ENCODE measurements around the gene PCNX1.

PCNX1 gene

GRCh38 chr14:70888681-70889175 is 18.5 kb upstream of the PCNX1 start:
- H3K4me3 ChIP-seq (ENCODE audit: low read depth in 1 of 5, low read length in 5 of 5) = no peak overlapping the region
- H3K4me1 ChIP-seq (ENCODE audit: control insufficient read depth in 5 of 5, insufficient read depth in 5 of 5, low read length in 5 of 5) = peaks cover 0 to 19% (median 11%) of the 10 kb centered on the region in 5 donors
- no peaks in the 10 kb centered on the region for H3K36me3 ChIP-seq (ENCODE audit: control insufficient read depth in 5 of 5, insufficient read depth in 5 of 5, low read length in 5 of 5)
- no peaks in the 10 kb centered on the region for H3K27me3 ChIP-seq (ENCODE audit: control insufficient read depth in 5 of 5, insufficient read depth in 4 of 5, low read length in 5 of 5)
- no peaks in the 10 kb centered on the region for H3K9me3 ChIP-seq (ENCODE audit: control insufficient read depth in 5 of 5, low read length in 5 of 5)
- H3K9ac ChIP-seq (ENCODE audit: low read length in 5 of 5) = no peak overlapping the region
- no peak overlapping the region for H3K27ac ChIP-seq (ENCODE audit: low read depth, low read length)

- H3K4me1 ChIP-seq (ENCODE audit: control insufficient read depth in 5 of 5, insufficient read depth in 5 of 5, low read length in 5 of 5) = peaks cover 0 to 19% (median 11%) of the 10 kb centered on the region in 5 donors
- no peak overlapping the region for H3K4me3 ChIP-seq (ENCODE audit: low read depth in 1 of 5, low read length in 5 of 5)
- no peaks in the 10 kb centered on the region for H3K27me3 ChIP-seq (ENCODE audit: control insufficient read depth in 5 of 5, insufficient read depth in 4 of 5, low read length in 5 of 5)
- H3K27ac ChIP-seq (ENCODE audit: low read depth, low read length) = no peak overlapping the region
- H3K9ac ChIP-seq (ENCODE audit: low read length in 5 of 5) = no peak overlapping the region
- no peaks in the 10 kb centered on the region for H3K9me3 ChIP-seq (ENCODE audit: control insufficient read depth in 5 of 5, low read length in 5 of 5)
- H3K36me3 ChIP-seq (ENCODE audit: control insufficient read depth in 5 of 5, insufficient read depth in 5 of 5, low read length in 5 of 5) = no peaks in the 10 kb centered on the region
Observed at GRCh38 chr14:70889555-70889954, 17.7 kb upstream of the PCNX1 start.

GRCh38 chr14:70890826-70891659 is 16.2 kb upstream of the PCNX1 start:
- Histone ChIP-seq H3K4me1 (ENCODE audit: control insufficient read depth in 5 of 5, insufficient read depth in 5 of 5, low read length in 5 of 5) (peaks cover 0 to 19% (median 11%) of the 10 kb centered on the region in 5 donors), H3K9ac (ENCODE audit: low read length in 5 of 5) (no peak overlapping the region), H3K27ac (ENCODE audit: low read depth, low read length) (no peak overlapping the region), H3K4me3 (ENCODE audit: low read depth in 1 of 5, low read length in 5 of 5) (no peak overlapping the region), H3K27me3 (ENCODE audit: control insufficient read depth in 5 of 5, insufficient read depth in 4 of 5, low read length in 5 of 5) (no peaks in the 10 kb centered on the region), H3K36me3 (ENCODE audit: control insufficient read depth in 5 of 5, insufficient read depth in 5 of 5, low read length in 5 of 5) (no peaks in the 10 kb centered on the region), H3K9me3 (ENCODE audit: control insufficient read depth in 5 of 5, low read length in 5 of 5) (no peaks in the 10 kb centered on the region)

- H3K27ac ChIP-seq (ENCODE audit: low read depth, low read length) = no peak overlapping the region
- H3K4me3 ChIP-seq (ENCODE audit: low read depth in 1 of 5, low read length in 5 of 5) = no peak overlapping the region
- H3K36me3 ChIP-seq (ENCODE audit: control insufficient read depth in 5 of 5, insufficient read depth in 5 of 5, low read length in 5 of 5) = no peaks in the 10 kb centered on the region
- no peak overlapping the region for H3K9ac ChIP-seq (ENCODE audit: low read length in 5 of 5)
- no peaks in the 10 kb centered on the region for H3K9me3 ChIP-seq (ENCODE audit: control insufficient read depth in 5 of 5, low read length in 5 of 5)
- peaks cover 0 to 13% (median 11%) of the 10 kb centered on the region in 5 donors for H3K4me1 ChIP-seq (ENCODE audit: control insufficient read depth in 5 of 5, insufficient read depth in 5 of 5, low read length in 5 of 5)
- no peaks in the 10 kb centered on the region for H3K27me3 ChIP-seq (ENCODE audit: control insufficient read depth in 5 of 5, insufficient read depth in 4 of 5, low read length in 5 of 5)
Observed at GRCh38 chr14:70891737-70892136, 15.5 kb upstream of the PCNX1 start.

GRCh38 chr14:70893062-70893845 is 14.0 kb upstream of the PCNX1 start:
- Histone ChIP-seq H3K9ac (ENCODE audit: low read length in 5 of 5) (no peak overlapping the region), H3K9me3 (ENCODE audit: control insufficient read depth in 5 of 5, low read length in 5 of 5) (no peaks in the 10 kb centered on the region), H3K36me3 (ENCODE audit: control insufficient read depth in 5 of 5, insufficient read depth in 5 of 5, low read length in 5 of 5) (no peaks in the 10 kb centered on the region), H3K4me1 (ENCODE audit: control insufficient read depth in 5 of 5, insufficient read depth in 5 of 5, low read length in 5 of 5) (peaks cover 0 to 14% (median 5%) of the 10 kb centered on the region in 5 donors), H3K27ac (ENCODE audit: low read depth, low read length) (no peak overlapping the region), H3K4me3 (ENCODE audit: low read depth in 1 of 5, low read length in 5 of 5) (no peak overlapping the region), H3K27me3 (ENCODE audit: control insufficient read depth in 5 of 5, insufficient read depth in 4 of 5, low read length in 5 of 5) (no peaks in the 10 kb centered on the region)

DNA sequence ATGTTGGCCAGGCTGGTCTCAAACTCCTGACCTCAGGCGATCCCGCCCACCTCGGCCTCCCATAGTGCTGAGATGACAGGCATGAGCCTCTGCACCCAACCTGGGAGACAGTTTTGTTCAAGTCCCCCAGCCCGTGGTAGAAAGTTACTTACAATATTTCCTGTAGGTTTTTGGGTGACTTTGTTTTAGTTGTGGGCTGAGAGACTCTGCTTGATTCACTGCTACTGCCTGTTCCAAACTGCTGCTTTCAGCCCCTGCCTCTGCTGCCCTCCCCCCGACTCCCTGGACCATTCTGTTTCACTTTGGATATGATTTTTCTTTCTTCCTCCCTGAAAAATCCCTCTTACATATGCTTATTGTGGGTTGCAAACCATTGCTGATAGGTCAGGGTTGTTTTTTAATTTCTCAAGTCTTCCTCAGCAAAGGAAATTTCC is 13.4 kb upstream of the PCNX1 start:
- Histone ChIP-seq H3K9me3 (ENCODE audit: control insufficient read depth in 5 of 5, low read length in 5 of 5) (no peaks in the 10 kb centered on the region), H3K27ac (ENCODE audit: low read depth, low read length) (no peak overlapping the region), H3K4me1 (ENCODE audit: control insufficient read depth in 5 of 5, insufficient read depth in 5 of 5, low read length in 5 of 5) (peaks cover 0 to 19% (median 11%) of the 10 kb centered on the region in 5 donors), H3K27me3 (ENCODE audit: control insufficient read depth in 5 of 5, insufficient read depth in 4 of 5, low read length in 5 of 5) (no peaks in the 10 kb centered on the region), H3K4me3 (ENCODE audit: low read depth in 1 of 5, low read length in 5 of 5) (no peak overlapping the region), H3K36me3 (ENCODE audit: control insufficient read depth in 5 of 5, insufficient read depth in 5 of 5, low read length in 5 of 5) (no peaks in the 10 kb centered on the region), H3K9ac (ENCODE audit: low read length in 5 of 5) (no peak overlapping the region)

DNA sequence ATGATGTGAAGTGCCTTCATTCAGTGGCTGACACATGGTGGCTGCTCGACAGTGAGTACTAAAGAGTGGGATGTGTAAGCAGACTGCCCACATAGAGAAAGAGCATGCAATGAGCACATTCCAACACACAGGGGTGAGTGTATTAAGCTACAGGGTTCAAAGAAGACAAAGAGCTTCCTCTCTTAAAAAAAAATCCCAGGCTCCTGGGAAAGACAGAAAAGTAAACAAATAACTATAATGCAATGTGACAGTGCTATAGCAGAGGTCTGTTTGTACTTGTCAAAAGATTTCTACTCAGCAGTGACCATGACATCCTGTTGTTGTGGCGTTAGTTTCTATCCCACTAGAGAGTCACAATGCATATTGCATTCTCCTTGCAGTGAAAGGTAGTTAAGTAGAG is 12.4 kb upstream of the PCNX1 start:
- Histone ChIP-seq H3K27ac (ENCODE audit: low read depth, low read length) (no peak overlapping the region), H3K36me3 (ENCODE audit: control insufficient read depth in 5 of 5, insufficient read depth in 5 of 5, low read length in 5 of 5) (no peaks in the 10 kb centered on the region), H3K9ac (ENCODE audit: low read length in 5 of 5) (no peak overlapping the region), H3K9me3 (ENCODE audit: control insufficient read depth in 5 of 5, low read length in 5 of 5) (no peaks in the 10 kb centered on the region), H3K4me1 (ENCODE audit: control insufficient read depth in 5 of 5, insufficient read depth in 5 of 5, low read length in 5 of 5) (peaks cover 0 to 22% (median 12%) of the 10 kb centered on the region in 5 donors), H3K27me3 (ENCODE audit: control insufficient read depth in 5 of 5, insufficient read depth in 4 of 5, low read length in 5 of 5) (no peaks in the 10 kb centered on the region), H3K4me3 (ENCODE audit: low read depth in 1 of 5, low read length in 5 of 5) (no peak overlapping the region)

DNA sequence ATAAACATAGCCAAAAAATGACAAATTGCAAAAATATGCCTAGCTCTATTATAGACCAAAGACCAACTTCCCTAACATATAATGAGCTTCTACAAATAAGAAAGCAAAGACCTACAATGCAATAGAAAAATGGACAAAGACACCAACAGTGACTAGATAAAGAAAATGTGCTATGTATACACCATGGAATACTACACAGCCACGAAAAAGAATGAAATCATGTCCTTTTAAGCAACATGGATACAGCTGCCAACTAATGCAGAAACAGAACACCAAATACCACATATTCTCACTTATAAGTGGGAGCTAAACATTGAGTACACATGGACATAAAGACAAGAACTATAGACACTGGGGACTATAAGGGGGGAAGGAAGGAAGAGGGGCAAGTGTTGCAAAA is 10.9 kb upstream of the PCNX1 start:
- no peak overlapping the region for H3K27ac ChIP-seq (ENCODE audit: low read depth, low read length)
- H3K4me3 ChIP-seq (ENCODE audit: low read depth in 1 of 5, low read length in 5 of 5) = no peak overlapping the region
- no peaks in the 10 kb centered on the region for H3K27me3 ChIP-seq (ENCODE audit: control insufficient read depth in 5 of 5, insufficient read depth in 4 of 5, low read length in 5 of 5)
- no peak overlapping the region for H3K9ac ChIP-seq (ENCODE audit: low read length in 5 of 5)
- no peaks in the 10 kb centered on the region for H3K9me3 ChIP-seq (ENCODE audit: control insufficient read depth in 5 of 5, low read length in 5 of 5)
- no peaks in the 10 kb centered on the region for H3K36me3 ChIP-seq (ENCODE audit: control insufficient read depth in 5 of 5, insufficient read depth in 5 of 5, low read length in 5 of 5)
- peaks cover 0 to 24% (median 13%) of the 10 kb centered on the region in 5 donors for H3K4me1 ChIP-seq (ENCODE audit: control insufficient read depth in 5 of 5, insufficient read depth in 5 of 5, low read length in 5 of 5)

- H3K36me3 ChIP-seq (ENCODE audit: control insufficient read depth in 5 of 5, insufficient read depth in 5 of 5, low read length in 5 of 5) = no peaks in the 10 kb centered on the region
- peak overlapping the region; percentile 79 for H3K27ac ChIP-seq (ENCODE audit: low read depth, low read length)
- peaks cover 0 to 28% (median 15%) of the 10 kb centered on the region in 5 donors for H3K4me1 ChIP-seq (ENCODE audit: control insufficient read depth in 5 of 5, insufficient read depth in 5 of 5, low read length in 5 of 5)
- no peaks in the 10 kb centered on the region for H3K9me3 ChIP-seq (ENCODE audit: control insufficient read depth in 5 of 5, low read length in 5 of 5)
- no peaks in the 10 kb centered on the region for H3K27me3 ChIP-seq (ENCODE audit: control insufficient read depth in 5 of 5, insufficient read depth in 4 of 5, low read length in 5 of 5)
- no peak overlapping the region for H3K4me3 ChIP-seq (ENCODE audit: low read depth in 1 of 5, low read length in 5 of 5)
- peak overlapping the region in 1 of 5 donors; percentile 57 for H3K9ac ChIP-seq (ENCODE audit: low read length in 5 of 5)
Observed at GRCh38 chr14:70896981-70897380, 10.3 kb upstream of the PCNX1 start.

GRCh38 chr14:70897464-70897863 is 9.8 kb upstream of the PCNX1 start:
- Histone ChIP-seq H3K4me1 (ENCODE audit: control insufficient read depth in 5 of 5, insufficient read depth in 5 of 5, low read length in 5 of 5) (peaks cover 0 to 28% (median 15%) of the 10 kb centered on the region in 5 donors), H3K27ac (ENCODE audit: low read depth, low read length) (peak overlapping the region; percentile 79)

More at GRCh38 chr14:70897464-70897863, 9.8 kb upstream of the PCNX1 start:
- Histone ChIP-seq H3K9me3 (ENCODE audit: control insufficient read depth in 5 of 5, low read length in 5 of 5) (no peaks in the 10 kb centered on the region), H3K27me3 (ENCODE audit: control insufficient read depth in 5 of 5, insufficient read depth in 4 of 5, low read length in 5 of 5) (no peaks in the 10 kb centered on the region), H3K36me3 (ENCODE audit: control insufficient read depth in 5 of 5, insufficient read depth in 5 of 5, low read length in 5 of 5) (no peaks in the 10 kb centered on the region), H3K9ac (ENCODE audit: low read length in 5 of 5) (peak overlapping the region in 1 of 5 donors; percentile 57), H3K4me3 (ENCODE audit: low read depth in 1 of 5, low read length in 5 of 5) (no peak overlapping the region)

Data from subcutaneous abdominal adipose tissue (tissue), 5 donors.